Mesothelial cell of epicardium (in vitro differentiated cells): ENCODE measurements around the gene ENDOV. TPM values are rescaled to one million over a fixed set of nuclear protein-coding genes. Genes with fewer than 3 reads are reported as not detected.
"Not testable (repeated sequence)": the region's sequence is repeated elsewhere in the genome, so short reads cannot be mapped to it uniquely, and the experiment has no call there.

Experiments
- DNase-seq, 2 experiments: peaks; one replicate each; pipeline ENCODE4 v3.0.0; 2021; ENCODE audit warnings: low spot score in 2 of 2; ENCODE audit not compliant: unreplicated experiment in 2 of 2
- H3K27ac Mint-ChIP-seq: 2 replicates; pipeline ENCODE4 v1.8.0; 2021; ENCODE audit warnings: mixed read lengths
- H3K27me3 Mint-ChIP-seq: 2 replicates; pipeline ENCODE4 v1.8.0; 2021; ENCODE audit warnings: low read depth, mixed read lengths
- H3K36me3 Mint-ChIP-seq: 2 replicates; pipeline ENCODE4 v1.8.0; 2021; ENCODE audit warnings: mixed read lengths
- H3K4me1 Mint-ChIP-seq: 2 replicates; pipeline ENCODE4 v1.8.0; 2021; ENCODE audit warnings: mixed read lengths
- H3K4me3 Mint-ChIP-seq: 2 replicates; pipeline ENCODE4 v1.8.0; 2021; ENCODE audit warnings: mild to moderate bottlenecking, moderate library complexity, mixed read lengths
- H3K9me3 Mint-ChIP-seq: 2 replicates; pipeline ENCODE4 v1.8.0; 2021; ENCODE audit warnings: mixed read lengths
- CTCF ChIP-seq: fragments of 200-600 bp; sonication (generic); IDR thresholded peaks from one replicate; pipeline ENCODE4 v1.5.0; 2021; ENCODE audit warnings: antibody characterized with exemption; ENCODE audit not compliant: unreplicated experiment
- total RNA-seq: library from RNA; stranded (reverse); gene quantifications from 3 replicates; pipeline ENCODE4 v1.2.1, GENCODE V29; 2021

Gene ENDOV
- total RNA-seq, 1 donor from 2014 or later = 43.0 TPM

GRCh38 chr17:80402959-80403358 lies 12.0 kb upstream of the ENDOV start:
- Mint-ChIP-seq H3K27ac (no peak overlapping the region), H3K36me3 (no peaks in the 10 kb centered on the region), H3K4me3 (no peak overlapping the region), H3K9me3 (no peaks in the 10 kb centered on the region), H3K4me1 (peaks cover 13% of the 10 kb centered on the region), H3K27me3 (peaks cover 14% of the 10 kb centered on the region)
- TF ChIP-seq CTCF = no peak
- DNase-seq = no peak

GRCh38 chr17:80406146-80406545 lies 8.8 kb upstream of the ENDOV start:
- no peaks in the 10 kb centered on the region for H3K4me1 Mint-ChIP-seq
- DNase-seq = no peak
- no peaks in the 10 kb centered on the region for H3K9me3 Mint-ChIP-seq
- TF ChIP-seq CTCF = no peak
- no peaks in the 10 kb centered on the region for H3K36me3 Mint-ChIP-seq
- H3K27me3 Mint-ChIP-seq = peaks cover 12% of the 10 kb centered on the region
- no peak overlapping the region for H3K27ac Mint-ChIP-seq
- H3K4me3 Mint-ChIP-seq = no peak overlapping the region

- H3K36me3 Mint-ChIP-seq, DNase-seq, H3K9me3 Mint-ChIP-seq, H3K4me3 Mint-ChIP-seq, H3K27ac Mint-ChIP-seq, H3K4me1 Mint-ChIP-seq: not testable (repeated sequence)
- H3K27me3 Mint-ChIP-seq = peaks cover 19% of the 10 kb centered on the region
These were observed 7.0 kb upstream of the ENDOV start for GRCh38 chr17:80407917-80408316.

- H3K9me3 Mint-ChIP-seq = no peaks in the 10 kb centered on the region
- H3K36me3 Mint-ChIP-seq = no peaks in the 10 kb centered on the region
- no peak overlapping the region for H3K4me3 Mint-ChIP-seq
- peaks cover under 1% of the 10 kb centered on the region for H3K4me1 Mint-ChIP-seq
- no peak for DNase-seq
- no peak for TF ChIP-seq CTCF
- H3K27me3 Mint-ChIP-seq = peaks cover 29% of the 10 kb centered on the region
- H3K27ac Mint-ChIP-seq = no peak overlapping the region
These were observed 6.1 kb upstream of the ENDOV start for GRCh38 chr17:80408872-80409271.

GRCh38 chr17:80409626-80410025 lies 5.3 kb upstream of the ENDOV start:
- no peak overlapping the region for H3K4me3 Mint-ChIP-seq
- no peaks in the 10 kb centered on the region for H3K9me3 Mint-ChIP-seq
- TF ChIP-seq CTCF = no peak

GRCh38 chr17:80410441-80411087 lies 4.4 kb upstream of the ENDOV start:
- H3K9me3 Mint-ChIP-seq, DNase-seq, H3K36me3 Mint-ChIP-seq, H3K27ac Mint-ChIP-seq, H3K4me3 Mint-ChIP-seq: not testable (repeated sequence)
- peaks cover 11% of the 10 kb centered on the region for H3K4me1 Mint-ChIP-seq
- peaks cover 35% of the 10 kb centered on the region for H3K27me3 Mint-ChIP-seq

More at GRCh38 chr17:80409626-80410025, 5.3 kb upstream of the ENDOV start:
- Mint-ChIP-seq H3K4me1 (peaks cover 8% of the 10 kb centered on the region), H3K27me3 (peaks cover 35% of the 10 kb centered on the region), H3K36me3 (no peaks in the 10 kb centered on the region), H3K27ac (no peak overlapping the region)
- DNase-seq = no peak
